HG02623 (cell line): ENCODE data around the gene PLTP.
"Not testable (repeated sequence)": the region's sequence is repeated elsewhere in the genome, so short reads cannot be mapped to it uniquely, and the experiment has no call there.

ENCODE experiments used
- ATAC-seq: cut with Tn5 transposase; IDR thresholded peaks from one replicate; pipeline ENCODE4 v1.9.1; 2021; ENCODE audit warnings: moderate library complexity; ENCODE audit not compliant: unreplicated experiment

The PLTP gene

GRCh38 chr20:45911486-45912343 is at the start of gene PLTP:
TSS of gene PLTP (minus strand) at chr20:45912155. CDS start at chr20:45911452, 703 bp downstream.
- no peak for ATAC-seq

- no peak for ATAC-seq
Measured at GRCh38 chr20:45959956-45960630, 48.1 kb upstream of the PLTP start.

- no peak for ATAC-seq
Measured at GRCh38 chr20:45959126-45959525, 47.2 kb upstream of the PLTP start.

GRCh38 chr20:45958593-45958992 is 46.6 kb upstream of the PLTP start:
- no peak for ATAC-seq

GRCh38 chr20:45957021-45957941 is 45.3 kb upstream of the PLTP start:
- no peak for ATAC-seq

GRCh38 chr20:45956326-45956725 is 44.4 kb upstream of the PLTP start:
- ATAC-seq: not testable (repeated sequence)

- ATAC-seq: no peak
Measured at GRCh38 chr20:45953672-45954071, 41.7 kb upstream of the PLTP start.

- ATAC-seq: no peak
Measured at GRCh38 chr20:45952861-45953260, 40.9 kb upstream of the PLTP start.

- ATAC-seq: no peak
Measured at GRCh38 chr20:45951925-45952834, 40.2 kb upstream of the PLTP start.

GRCh38 chr20:45950330-45950646 is 38.3 kb upstream of the PLTP start:
- ATAC-seq: no peak

- ATAC-seq: no peak
Measured at GRCh38 chr20:45949542-45950329, 37.8 kb upstream of the PLTP start.

GRCh38 chr20:45948742-45949541 is 37.0 kb upstream of the PLTP start:
- ATAC-seq: no peak

GRCh38 chr20:45948261-45948733 is 36.3 kb upstream of the PLTP start:
- ATAC-seq: no peak

GRCh38 chr20:45947110-45947866 is 35.3 kb upstream of the PLTP start:
- no peak for ATAC-seq

- ATAC-seq: no peak
Measured at GRCh38 chr20:45946149-45946970, 34.4 kb upstream of the PLTP start.

- no peak for ATAC-seq
Measured at GRCh38 chr20:45945678-45946148, 33.8 kb upstream of the PLTP start.
